ENCODE measurements around the gene ZNF100.

DNA sequence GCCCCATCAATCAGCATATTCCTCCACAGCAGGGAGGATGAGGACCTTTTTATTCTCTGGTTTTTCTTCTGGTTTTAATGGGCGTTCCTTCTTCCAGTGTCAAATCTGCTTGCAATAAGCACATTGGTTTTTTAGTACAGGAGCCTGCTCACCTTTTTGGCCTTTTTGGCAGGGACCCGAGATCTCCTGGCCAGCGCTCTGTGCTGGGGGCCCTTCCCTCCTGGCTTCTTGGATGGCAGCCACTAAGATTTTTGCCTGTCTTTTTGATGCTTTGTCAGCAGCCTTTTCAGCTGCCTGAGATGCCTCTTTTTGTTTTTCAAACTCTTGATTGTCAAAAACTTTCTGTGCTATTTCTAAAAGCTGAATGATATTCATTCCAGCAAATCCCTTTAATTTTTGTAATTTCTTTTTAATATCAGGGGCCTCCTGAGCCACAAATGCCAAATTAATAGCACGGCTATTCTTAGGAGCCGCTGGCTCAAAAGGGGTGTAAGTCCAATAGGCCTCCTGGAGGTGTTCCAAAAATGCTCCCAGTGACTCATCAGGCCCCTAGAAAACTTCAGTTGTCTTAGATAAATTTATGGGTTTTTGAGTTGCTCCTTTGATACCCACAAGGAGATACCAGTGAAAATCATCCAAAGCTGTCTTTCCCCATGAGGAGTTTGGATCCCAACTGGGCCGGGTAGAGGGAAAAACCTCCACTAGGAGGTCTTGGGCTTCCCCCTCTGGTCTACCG lies 73.0 kb downstream of the ZNF100 start:
- TF ChIP-seq CTCF (conservative IDR thresholded peaks at IDR 0.05 in 1 of 2, IDR thresholded peaks at IDR 0.05 in 1 of 2; ENCODE audit: low read depth in 1 of 2, low read length in 2 of 2) = no peak
- no peak for TF ChIP-seq EZH2 (IDR thresholded peaks at IDR 0.05; ENCODE audit: low read length, missing control alignments)

Data from fibroblast of lung (primary cell).